Ovary (tissue), 9 donors: Measurements from ENCODE around the gene MYO3A. TPM values are rescaled to one million over a fixed set of nuclear protein-coding genes. Genes with fewer than 3 reads are reported as not detected.

ENCODE experiments used
- DNase-seq, 5 donors: peaks; one replicate each; pipeline ENCODE4 v3.0.0-alpha.2; 2019 to 2020
- H3K27ac ChIP-seq, 2 donors: fragments of 200-600 bp; one replicate each; pipeline versions ENCODE4 v1.5.1 to v1.8.0; 2019 to 2022
- H3K27me3 ChIP-seq: fragments of 200-600 bp; one replicate; pipeline ENCODE4 v1.8.0; 2022
- H3K36me3 ChIP-seq: fragments of 200-600 bp; sonication (generic); one replicate; pipeline ENCODE4 v1.5.1; 2019
- H3K4me1 ChIP-seq: one replicate; pipeline ENCODE4 v1.8.1; 2013; ENCODE audit warnings: mild to moderate bottlenecking, moderate library complexity; ENCODE audit not compliant: insufficient read depth
- H3K4me3 ChIP-seq: fragments of 200-600 bp; sonication (generic); one replicate; pipeline ENCODE4 v1.5.1; 2017
- H3K9me3 ChIP-seq, 2 donors: fragments of 200-600 bp in 1 of 2; sonication (generic) in 1 of 2; one replicate each; pipeline versions ENCODE4 v1.5.1 to v1.8.1; 2013 to 2019; ENCODE audit warnings: mild to moderate bottlenecking in 1 of 2, moderate library complexity in 1 of 2
- EP300 ChIP-seq: sonication (generic); formaldehyde crosslinking; IDR thresholded peaks from one replicate; pipeline ENCODE4 v1.6.1; 2017; ENCODE audit warnings: antibody characterized with exemption
- POLR2A ChIP-seq: fragments of 450-650 bp; IDR thresholded peaks from one replicate; pipeline ENCODE4 v1.6.1; 2017; ENCODE audit warnings: antibody characterized with exemption, mild to moderate bottlenecking, moderate library complexity
- WGBS, 3 donors: extraction: QIAGEN DNeasy Blood & Tissue Kit in 1 of 3; methylation state at CpG; one replicate each; pipeline versions ENCODE4 v1.1.5 to v1.1.7; 2013 to 2017; 5-methylcytosine and 5-hydroxymethylcytosine counted together
- intact Hi-C, 4 donors: fragments of 100-400 bp; cut with DNase I; formaldehyde crosslinking; loops; one replicate each; pipeline versions ENCODE4 v1.11.0 to v1.15.1; 2022 to 2023
- polyA plus RNA-seq, 2 donors: library from polyadenylated mRNA; stranded (reverse); fragments of 200-250 nt in 1 of 2; fragments of 350-450 nt in 1 of 2; fragmentation: Illumina TruSeq in 1 of 2; extraction: RNeasy Lipid Tissue Mini Kit (QIAGEN cat#74804) in 1 of 2; gene quantifications; one replicate each; pipeline ENCODE4 v1.2.3, GENCODE V29; 2013 to 2014
- total RNA-seq, 7 donors: library from RNA; depleted of rRNA in 2 of 7; stranded (reverse); fragments of >200 nt in 2 of 7; fragmentation: NEBNext Ultra II Directional in 3 of 7; extraction: Animal tissue kit (Norgen Biotek cat#: 25700) in 3 of 7; gene quantifications; one replicate each; pipeline versions ENCODE4 v1.1.0 to v1.2.4, GENCODE V29; 2016 to 2023
- TF ChIP-seq, protein P1 (sequence below), 3 donors: fragments of 450-650 bp in 2 of 3; fragments of 200-600 bp in 1 of 3; IDR thresholded peaks; one replicate each; pipeline versions ENCODE4 v1.5.1 to v1.8.0; 2016 to 2022; ENCODE audit warnings: antibody characterized with exemption in 3 of 3, mild to moderate bottlenecking in 1 of 3
- donor health status: DM: no; HTN: no; CAD: no; lungs with moderate emphysema.
- donor health status: DM: no; HTN: no; CAD: no.
- donor health status: Bipolar disorder and iron deficiency.
- donor health status: DM: yes; HTN: yes; CAD: no.
- donor health status: DM: no; HTN: no; CAD: no.
- donor health status: DM: yes; HTN: yes; CAD: no.

The MYO3A gene
- total and polyA plus RNA-seq, 9 donors, result 0.02 to 5.4 (median 0.15) TPM; not detected in 4

DNA sequence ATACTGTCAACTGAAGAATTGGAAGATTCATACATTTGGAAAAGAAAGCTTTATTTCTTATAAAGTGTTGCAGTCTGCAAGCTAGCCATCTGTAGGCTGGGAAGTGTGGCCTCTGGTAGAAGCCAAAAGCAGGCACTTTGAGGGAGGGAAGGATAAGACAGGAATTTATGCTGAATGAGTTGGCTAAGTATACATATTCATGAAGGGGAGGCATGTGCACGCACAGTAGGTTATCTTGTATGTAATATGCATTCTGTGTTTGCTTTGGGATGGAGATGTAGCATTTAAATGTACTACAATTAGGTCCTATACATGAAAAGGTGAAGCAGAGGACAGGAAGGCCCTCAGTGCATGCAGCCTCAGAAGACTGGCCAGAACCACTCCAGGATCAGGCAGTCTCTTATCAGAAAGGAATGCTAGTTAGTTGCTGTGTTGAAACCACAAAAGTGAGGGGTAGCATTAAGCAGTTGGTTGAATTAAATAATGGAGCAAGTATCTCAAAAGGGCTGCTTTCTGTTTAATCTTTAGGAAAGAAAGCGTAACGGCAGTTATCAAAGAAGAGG lies 40.9 kb downstream of the MYO3A start:
- 43 to 64% (median 59%) methylated on average over 3 of the region's 3 CpGs for WGBS, 3 donors
- DNase-seq, result no peak
- intact Hi-C loops, result no loop called here
- Histone ChIP-seq H3K27me3 (no peaks in the 10 kb centered on the region), H3K4me3 (no peak overlapping the region), H3K9me3 (no peaks in the 10 kb centered on the region), H3K36me3 (no peaks in the 10 kb centered on the region), H3K27ac (no peak overlapping the region), H3K4me1 (no peaks in the 10 kb centered on the region)
- TF ChIP-seq, protein P1, sequence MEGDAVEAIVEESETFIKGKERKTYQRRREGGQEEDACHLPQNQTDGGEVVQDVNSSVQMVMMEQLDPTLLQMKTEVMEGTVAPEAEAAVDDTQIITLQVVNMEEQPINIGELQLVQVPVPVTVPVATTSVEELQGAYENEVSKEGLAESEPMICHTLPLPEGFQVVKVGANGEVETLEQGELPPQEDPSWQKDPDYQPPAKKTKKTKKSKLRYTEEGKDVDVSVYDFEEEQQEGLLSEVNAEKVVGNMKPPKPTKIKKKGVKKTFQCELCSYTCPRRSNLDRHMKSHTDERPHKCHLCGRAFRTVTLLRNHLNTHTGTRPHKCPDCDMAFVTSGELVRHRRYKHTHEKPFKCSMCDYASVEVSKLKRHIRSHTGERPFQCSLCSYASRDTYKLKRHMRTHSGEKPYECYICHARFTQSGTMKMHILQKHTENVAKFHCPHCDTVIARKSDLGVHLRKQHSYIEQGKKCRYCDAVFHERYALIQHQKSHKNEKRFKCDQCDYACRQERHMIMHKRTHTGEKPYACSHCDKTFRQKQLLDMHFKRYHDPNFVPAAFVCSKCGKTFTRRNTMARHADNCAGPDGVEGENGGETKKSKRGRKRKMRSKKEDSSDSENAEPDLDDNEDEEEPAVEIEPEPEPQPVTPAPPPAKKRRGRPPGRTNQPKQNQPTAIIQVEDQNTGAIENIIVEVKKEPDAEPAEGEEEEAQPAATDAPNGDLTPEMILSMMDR (IDR thresholded peaks at IDR 0.05), result no peak
- no peak for TF ChIP-seq EP300
- no peak for TF ChIP-seq POLR2A

DNA sequence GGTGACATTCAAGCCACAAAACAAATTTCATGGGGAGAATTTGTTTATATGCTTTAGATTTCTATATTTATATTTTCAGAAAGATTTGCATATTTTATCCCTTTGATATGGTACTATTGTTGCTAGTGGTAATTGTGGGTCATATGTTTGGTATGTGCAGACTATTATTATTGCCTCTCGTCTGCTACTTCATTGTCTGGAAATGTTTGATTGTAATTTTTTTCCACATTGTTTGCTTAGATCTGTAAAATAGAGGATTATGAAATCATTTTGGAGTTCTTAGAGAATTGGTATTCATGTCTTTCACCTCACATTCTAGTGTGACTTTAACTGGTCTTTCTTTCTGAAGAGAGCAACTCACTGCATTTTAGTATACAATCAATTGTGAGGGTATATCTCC lies 44.7 kb downstream of the MYO3A start:
- DNase-seq, result no peak
- no peak overlapping the region for H3K27ac ChIP-seq
- H3K4me3 ChIP-seq, result no peak overlapping the region
- TF ChIP-seq POLR2A, result no peak
- no peak for TF ChIP-seq EP300
- TF ChIP-seq, protein P1 (IDR thresholded peaks at IDR 0.05), result no peak
- no peaks in the 10 kb centered on the region for H3K4me1 ChIP-seq
- no peaks in the 10 kb centered on the region for H3K9me3 ChIP-seq
- WGBS, 3 donors, result 56 to 77% (median 70%) methylated on average over 1 of the region's 1 CpG
- no peaks in the 10 kb centered on the region for H3K27me3 ChIP-seq
- intact Hi-C loops, result no loop called here
- no peaks in the 10 kb centered on the region for H3K36me3 ChIP-seq

DNA sequence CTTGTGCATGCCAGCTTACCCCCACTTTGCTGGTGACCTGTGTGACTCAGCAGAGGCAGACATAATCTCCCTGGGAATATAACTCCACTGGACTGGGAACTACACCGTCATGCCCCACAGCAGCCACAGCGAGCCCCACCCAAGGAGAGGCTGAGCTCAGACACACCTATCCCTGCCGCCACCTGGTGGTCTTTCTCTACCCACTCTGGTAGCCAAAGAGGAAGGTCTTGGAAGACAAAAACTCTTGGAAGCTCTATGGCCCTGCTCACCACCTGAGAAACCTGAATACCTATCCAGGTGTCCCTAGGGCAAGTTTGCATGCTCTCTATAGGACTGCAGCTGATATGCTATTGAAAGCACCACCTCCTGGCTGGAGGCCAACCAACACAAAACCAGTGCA lies 48.1 kb downstream of the MYO3A start:
- Histone ChIP-seq H3K27me3 (no peaks in the 10 kb centered on the region), H3K9me3 (no peaks in the 10 kb centered on the region), H3K36me3 (no peaks in the 10 kb centered on the region), H3K4me3 (no peak overlapping the region), H3K4me1 (no peaks in the 10 kb centered on the region), H3K27ac (no peak overlapping the region)
- no peak for TF ChIP-seq EP300
- TF ChIP-seq, protein P1 (IDR thresholded peaks at IDR 0.05), result no peak
- no peak for TF ChIP-seq POLR2A
- WGBS, 3 donors, result 61 to 90% (median 87%) methylated on average over 3 of the region's 3 CpGs
- no peak for DNase-seq
- intact Hi-C loops, result no loop called here

DNA sequence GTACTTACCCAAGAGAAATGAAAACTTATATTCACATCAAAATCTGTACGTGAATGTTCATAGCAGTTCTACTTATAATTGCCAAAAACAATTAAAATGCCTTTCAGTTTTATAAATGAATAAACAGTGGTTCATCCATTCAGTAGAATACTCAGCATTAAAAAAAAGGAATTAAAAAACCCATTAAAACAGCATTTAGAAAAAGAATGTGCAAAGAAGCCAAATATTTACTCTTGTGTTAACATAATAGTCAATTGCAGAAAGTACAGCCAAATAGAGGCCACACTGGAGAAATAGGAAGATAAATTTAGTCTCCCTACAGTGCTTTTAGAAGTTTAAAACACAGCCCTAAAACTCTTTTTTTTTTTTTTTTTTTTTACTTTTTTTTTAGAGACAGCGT lies 54.6 kb downstream of the MYO3A start:
- no peaks in the 10 kb centered on the region for H3K9me3 ChIP-seq
- intact Hi-C loops, result no loop called here
- no peaks in the 10 kb centered on the region for H3K36me3 ChIP-seq
- TF ChIP-seq, protein P1 (IDR thresholded peaks at IDR 0.05), result no peak
- TF ChIP-seq EP300 (no peak), POLR2A (no peak)
- no peak overlapping the region for H3K4me3 ChIP-seq
- no peaks in the 10 kb centered on the region for H3K27me3 ChIP-seq
- no peaks in the 10 kb centered on the region for H3K4me1 ChIP-seq
- no peak overlapping the region for H3K27ac ChIP-seq
- no peak for DNase-seq
- WGBS, 3 donors, result 48 to 62% (median 57%) methylated on average over 2 of the region's 2 CpGs
